Epithelial cell of esophagus (primary cell): ENCODE results near the gene TTC39B.

ENCODE experiments used
- DNase-seq: peaks from one replicate; pipeline ENCODE4 v3.0.0; 2010; ENCODE audit warnings: low read depth
- H3K4me3 ChIP-seq: 2 replicates; pipeline ENCODE4 v1.5.1; 2011; ENCODE audit warnings: mild to moderate bottlenecking, low read length, control low read depth
- CTCF ChIP-seq: IDR thresholded peaks from 2 replicates; pipeline ENCODE4 v1.5.1; 2011; ENCODE audit warnings: low read depth, mild to moderate bottlenecking, low read length, control low read depth, inconsistent platforms; ENCODE audit not compliant: insufficient read depth; ENCODE audit errors: missing control alignments

Gene TTC39B

GRCh38 chr9:15155323-15155722 is 151.7 kb downstream of the TTC39B start:
- no peak for TF ChIP-seq CTCF
- no peak overlapping the region for H3K4me3 ChIP-seq
- no peak for DNase-seq

GRCh38 chr9:15154677-15155076 is 152.3 kb downstream of the TTC39B start:
- DNase-seq, result no peak
- no peak overlapping the region for H3K4me3 ChIP-seq
- TF ChIP-seq CTCF, result no peak

- no peak for DNase-seq
- no peak overlapping the region for H3K4me3 ChIP-seq
- no peak for TF ChIP-seq CTCF
These were observed 153.1 kb downstream of the TTC39B start for GRCh38 chr9:15153961-15154360.

DNA sequence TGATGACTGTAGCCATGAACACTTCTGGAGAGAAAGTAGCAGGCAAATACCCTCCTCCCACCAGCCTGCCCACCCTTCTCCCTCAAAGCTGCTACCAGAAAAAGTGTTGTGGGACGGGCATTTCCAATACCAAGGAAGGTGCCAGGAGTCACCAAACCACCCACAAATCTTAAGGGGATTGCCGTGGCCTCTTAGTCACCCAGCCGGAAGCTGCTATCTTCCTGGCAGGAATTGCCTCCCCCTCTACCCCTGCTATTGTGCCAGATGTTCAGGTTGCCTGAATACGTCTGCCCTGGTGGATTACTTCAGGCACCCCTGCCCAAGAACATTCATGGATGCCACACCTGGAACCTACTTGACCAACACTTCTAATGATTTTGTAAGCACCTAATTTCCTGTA is 156.1 kb downstream of the TTC39B start:
- DNase-seq, result peak; percentile 23

DNA sequence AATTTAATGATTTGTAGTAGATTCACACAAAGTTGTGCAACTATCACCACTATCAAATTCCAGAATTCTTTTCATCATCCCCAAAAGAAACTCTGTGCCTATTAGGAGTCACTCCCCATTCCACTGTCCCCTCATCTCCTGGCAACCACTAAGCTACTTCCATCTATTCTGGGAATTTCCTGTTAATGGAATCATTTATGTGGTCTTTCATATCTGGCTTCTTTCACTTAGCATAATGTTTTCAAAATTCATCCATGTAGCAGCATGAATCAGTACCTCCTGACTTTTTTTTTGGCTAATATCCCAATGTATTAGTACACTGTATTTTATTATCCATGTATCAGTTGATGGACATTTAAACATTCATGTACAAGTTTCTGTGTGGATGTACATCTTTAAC is 157.6 kb downstream of the TTC39B start:
- no peak overlapping the region for H3K4me3 ChIP-seq
- no peak for DNase-seq
- TF ChIP-seq CTCF, result no peak

More for the DNA sequence above, 156.1 kb downstream of the TTC39B start:
- no peak for TF ChIP-seq CTCF
- no peak overlapping the region for H3K4me3 ChIP-seq

- TF ChIP-seq CTCF, result no peak
- H3K4me3 ChIP-seq, result no peak overlapping the region
- DNase-seq, result no peak
These were observed 160.7 kb downstream of the TTC39B start for GRCh38 chr9:15146268-15146700.

DNA sequence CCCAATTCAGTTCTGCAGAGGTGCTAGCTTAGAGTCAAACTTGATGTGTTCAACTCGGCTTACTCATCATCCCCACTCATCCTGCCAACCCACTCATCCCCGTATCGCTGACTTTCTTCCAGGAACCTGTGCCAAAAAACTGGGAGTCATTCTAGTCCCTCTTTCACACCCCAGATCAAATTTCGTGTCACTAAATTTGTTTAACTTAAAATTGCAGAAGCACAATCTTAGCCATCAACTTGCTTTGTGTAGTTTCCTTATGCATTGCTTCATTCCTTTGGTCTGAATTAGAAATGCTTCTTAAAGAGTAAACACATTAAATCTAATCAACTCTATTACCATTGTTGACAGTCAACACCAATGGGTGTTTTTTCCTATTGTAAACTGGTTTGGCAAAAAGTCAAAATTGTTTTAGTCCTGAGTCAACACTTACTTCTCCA is 162.4 kb downstream of the TTC39B start:
- no peak for TF ChIP-seq CTCF
- H3K4me3 ChIP-seq, result no peak overlapping the region
- DNase-seq, result peak; percentile 89
